HEK293T (cell line): Measurements from ENCODE around the gene EIF3F.

Source experiments
- CTBP1 ChIP-seq: fragments of 450-650 bp; IDR thresholded peaks from 2 replicates; pipeline ENCODE4 v1.6.1; 2016; ENCODE audit warnings: borderline replicate concordance
- FOXM1 ChIP-seq: fragments of 450-650 bp; IDR thresholded peaks from 2 replicates; pipeline ENCODE4 v1.6.1; 2017; ENCODE audit warnings: mild to moderate bottlenecking, borderline replicate concordance

DNA sequence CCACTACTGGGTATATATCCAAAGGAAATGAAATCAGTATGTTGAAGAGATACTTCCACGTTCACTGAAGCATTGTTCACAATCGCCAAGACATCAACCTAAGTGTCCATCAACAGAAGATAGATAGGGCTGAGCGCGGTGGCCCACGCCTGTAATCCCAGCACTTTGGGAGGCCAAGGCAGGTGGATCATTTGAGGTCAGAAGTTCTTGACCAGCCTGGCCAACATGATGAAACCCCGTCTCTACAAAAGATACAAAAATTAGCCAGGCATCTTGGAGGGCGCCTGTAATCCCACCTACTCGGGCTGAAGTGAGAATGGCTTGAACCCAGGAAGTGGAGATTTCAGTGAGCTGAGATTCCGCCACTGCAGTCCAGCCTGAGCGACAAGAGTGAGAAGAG, 12.7 kb downstream of the EIF3F start:
- TF ChIP-seq CTBP1: no peak
- no peak for TF ChIP-seq FOXM1
